GM18502 (cell line): ENCODE data around the gene GARIN5B.

Experiments
- ATAC-seq: cut with Tn5 transposase; IDR thresholded peaks from one replicate; pipeline ENCODE4 v1.9.1; 2021; ENCODE audit warnings: mild to moderate bottlenecking; ENCODE audit not compliant: unreplicated experiment, poor library complexity

Gene GARIN5B

GRCh38 chr19:55372316-55373081 is 9.4 kb upstream of the GARIN5B start:
- ATAC-seq, result no peak

GRCh38 chr19:55370305-55370988 is 7.4 kb upstream of the GARIN5B start, which contains the start of gene IL11:
IL11 (minus strand) TSS chr19:55370463; CDS start chr19:55370310, 153 bp downstream.
- ATAC-seq, result no peak

GRCh38 chr19:55369653-55370304 is 6.7 kb upstream of the GARIN5B start:
- ATAC-seq, result no peak

GRCh38 chr19:55368701-55369563 is 5.9 kb upstream of the GARIN5B start:
- no peak for ATAC-seq

- no peak for ATAC-seq
Observed at GRCh38 chr19:55368106-55368505, 5.0 kb upstream of the GARIN5B start.

GRCh38 chr19:55366790-55367189 is 3.7 kb upstream of the GARIN5B start:
- ATAC-seq, result no peak

GRCh38 chr19:55365964-55366363 is 2.9 kb upstream of the GARIN5B start:
- ATAC-seq, result no peak

- ATAC-seq, result no peak
Observed at GRCh38 chr19:55365245-55365644, 2.2 kb upstream of the GARIN5B start.

GRCh38 chr19:55362174-55362989 is 678 bp downstream of the GARIN5B start:
- ATAC-seq, result no peak

- ATAC-seq, result no peak
Observed at GRCh38 chr19:55360902-55361301, 2.2 kb downstream of the GARIN5B start.

GRCh38 chr19:55358943-55359908 is 3.8 kb downstream of the GARIN5B start:
- ATAC-seq, result no peak

GRCh38 chr19:55358493-55358892 is 4.6 kb downstream of the GARIN5B start:
- no peak for ATAC-seq

GRCh38 chr19:55355213-55355821 is 7.7 kb downstream of the GARIN5B start:
- no peak for ATAC-seq

- ATAC-seq, result no peak
Observed at GRCh38 chr19:55354698-55355212, 8.3 kb downstream of the GARIN5B start, which contains the start of gene COX6B2. COX6B2 (minus strand) TSS chr19:55354719; CDS start chr19:55354521, 198 bp downstream.

GRCh38 chr19:55353803-55354697 is 9.0 kb downstream of the GARIN5B start:
- no peak for ATAC-seq

GRCh38 chr19:55353356-55353802 is 9.7 kb downstream of the GARIN5B start:
- no peak for ATAC-seq
